Keratinocyte (primary cell): ENCODE measurements around the gene PTGES2.

Source experiments
- EZH2 ChIP-seq: IDR thresholded peaks from one replicate; pipeline ENCODE4 v1.6.1; 2012; ENCODE audit warnings: inconsistent platforms, mild to moderate bottlenecking, low read length, moderate library complexity
- TF ChIP-seq, protein P1 (sequence below), 3 experiments: IDR thresholded peaks in 1 of 3; conservative IDR thresholded peaks in 1 of 3; optimal IDR thresholded peaks in 1 of 3; 2 replicates in 2 of 3; 3 replicates in 1 of 3; pipeline versions ENCODE3 to v1.5.1; 2011; ENCODE audit warnings: low read length in 3 of 3, mild to moderate bottlenecking in 3 of 3, moderate library complexity in 2 of 3, control low read depth in 1 of 3, inconsistent platforms in 1 of 3; ENCODE audit not compliant: insufficient read depth in 2 of 3; ENCODE audit errors: extremely low read depth in 1 of 3

DNA sequence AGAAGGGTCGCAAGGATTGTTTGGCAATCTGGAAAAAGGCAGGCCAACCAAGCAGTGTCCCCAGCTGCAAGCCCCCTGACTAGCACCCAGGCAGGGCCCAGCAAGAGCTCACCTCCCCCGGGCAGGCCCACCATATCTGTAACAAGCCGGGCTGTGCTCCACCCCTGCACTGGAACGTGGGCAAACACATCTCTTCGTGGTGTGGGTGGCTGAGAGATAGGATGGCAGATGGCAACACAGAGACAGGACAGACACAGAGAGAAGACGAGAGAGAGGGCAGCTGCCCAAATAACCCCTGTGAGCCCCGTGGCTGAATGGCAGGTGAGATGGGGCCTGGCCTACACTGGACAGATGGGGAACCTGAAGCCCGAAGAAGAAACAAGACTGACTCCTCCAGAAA lies 42.0 kb upstream of the PTGES2 start:
- TF ChIP-seq, protein P1, sequence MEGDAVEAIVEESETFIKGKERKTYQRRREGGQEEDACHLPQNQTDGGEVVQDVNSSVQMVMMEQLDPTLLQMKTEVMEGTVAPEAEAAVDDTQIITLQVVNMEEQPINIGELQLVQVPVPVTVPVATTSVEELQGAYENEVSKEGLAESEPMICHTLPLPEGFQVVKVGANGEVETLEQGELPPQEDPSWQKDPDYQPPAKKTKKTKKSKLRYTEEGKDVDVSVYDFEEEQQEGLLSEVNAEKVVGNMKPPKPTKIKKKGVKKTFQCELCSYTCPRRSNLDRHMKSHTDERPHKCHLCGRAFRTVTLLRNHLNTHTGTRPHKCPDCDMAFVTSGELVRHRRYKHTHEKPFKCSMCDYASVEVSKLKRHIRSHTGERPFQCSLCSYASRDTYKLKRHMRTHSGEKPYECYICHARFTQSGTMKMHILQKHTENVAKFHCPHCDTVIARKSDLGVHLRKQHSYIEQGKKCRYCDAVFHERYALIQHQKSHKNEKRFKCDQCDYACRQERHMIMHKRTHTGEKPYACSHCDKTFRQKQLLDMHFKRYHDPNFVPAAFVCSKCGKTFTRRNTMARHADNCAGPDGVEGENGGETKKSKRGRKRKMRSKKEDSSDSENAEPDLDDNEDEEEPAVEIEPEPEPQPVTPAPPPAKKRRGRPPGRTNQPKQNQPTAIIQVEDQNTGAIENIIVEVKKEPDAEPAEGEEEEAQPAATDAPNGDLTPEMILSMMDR (optimal IDR thresholded peaks at IDR 0.05 in 1 of 3, IDR thresholded peaks at IDR 0.05 in 1 of 3, conservative IDR thresholded peaks at IDR 0.05 in 1 of 3; ENCODE audit: extremely low read depth in 1 of 3, insufficient read depth in 2 of 3, low read length in 3 of 3), result no peak
- no peak for TF ChIP-seq EZH2
